Endothelial cell of umbilical vein (primary cell): Measurements from ENCODE around the gene LILRB5.

Experiments
- CTCF ChIP-seq, 2 donors: IDR thresholded peaks; 1 replicate in 1 of 2; 2 replicates in 1 of 2; pipeline ENCODE4 v1.5.1; 2011; ENCODE audit warnings: low read length in 2 of 2, mild to moderate bottlenecking in 2 of 2, moderate library complexity in 2 of 2, control low read depth in 1 of 2, inconsistent platforms in 1 of 2, low read depth in 1 of 2; ENCODE audit not compliant: insufficient read depth in 1 of 2; ENCODE audit errors: extremely low read depth in 1 of 2
- POLR2A ChIP-seq: IDR thresholded peaks from 2 replicates; pipeline ENCODE4 v1.6.1; 2012; ENCODE audit warnings: low read depth, mild to moderate bottlenecking, control low read depth, low read length
- POLR2AphosphoS5 ChIP-seq: IDR thresholded peaks from 2 replicates; pipeline ENCODE4 v1.6.1; 2012; ENCODE audit warnings: low read depth, mild to moderate bottlenecking, control low read depth, low read length, moderate library complexity; ENCODE audit not compliant: insufficient read depth

- no peak for TF ChIP-seq CTCF (IDR thresholded peaks at IDR 0.05; ENCODE audit: extremely low read depth in 1 of 2, insufficient read depth in 1 of 2, low read depth in 1 of 2, low read length in 2 of 2)
- TF ChIP-seq POLR2AphosphoS5: no peak
- TF ChIP-seq POLR2A: no peak
Observed at GRCh38 chr19:54208784-54209057, 48.4 kb downstream of the LILRB5 start.
